LNCaP clone FGC (cell line): ENCODE results near the gene SPRY1.

Experiments used
- DNase-seq: peaks from one replicate; pipeline ENCODE4 v3.0.0-alpha.2; 2011; ENCODE audit warnings: low read depth
- H3K4me3 ChIP-seq: 2 replicates; pipeline ENCODE4 v1.5.1; 2011; ENCODE audit warnings: mild to moderate bottlenecking, low read depth, low read length, control low read depth
- TF ChIP-seq, protein P1 (sequence below): IDR thresholded peaks from 2 replicates; pipeline ENCODE4 v1.5.1; 2012; ENCODE audit warnings: mild to moderate bottlenecking; ENCODE audit not compliant: control insufficient read depth, insufficient read depth; ENCODE audit errors: extremely low read depth

SPRY1 gene

DNA sequence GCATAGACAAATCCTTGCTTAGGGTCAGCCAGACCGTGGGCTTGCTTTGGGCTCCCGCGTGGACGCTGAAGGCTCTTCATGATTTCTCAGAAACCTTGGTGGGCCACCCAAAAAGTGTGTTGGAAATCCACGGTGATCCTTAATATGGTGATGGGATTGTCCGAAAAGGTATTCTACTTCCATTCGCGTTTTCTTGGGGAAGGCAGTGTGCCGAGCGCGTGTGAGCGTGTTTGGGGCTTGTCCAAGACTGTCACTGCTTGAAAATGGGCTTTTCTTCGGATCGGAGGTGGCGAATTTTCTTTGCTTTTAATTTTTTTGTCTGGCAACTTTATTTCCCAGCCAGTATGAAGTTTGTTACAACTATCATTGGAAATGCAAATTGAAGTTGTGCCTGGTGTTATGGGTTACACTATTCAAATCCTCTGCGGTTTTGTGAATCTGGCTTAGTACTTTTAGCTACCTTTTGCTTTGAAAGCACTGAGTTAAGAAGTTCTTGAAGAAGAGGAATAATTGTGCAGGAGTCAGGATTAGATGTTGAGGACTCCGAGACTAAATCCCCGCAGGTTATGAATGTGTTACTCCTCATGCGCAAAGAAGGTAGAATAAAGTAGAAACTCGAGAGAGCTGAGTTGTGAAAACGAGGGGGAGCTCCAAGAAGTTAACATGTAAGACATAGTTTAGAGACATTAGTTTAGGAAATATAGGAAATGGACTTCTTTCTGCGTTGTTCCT lies 3.2 kb downstream of the SPRY1 start:
- DNase-seq: no peak
- TF ChIP-seq, protein P1, sequence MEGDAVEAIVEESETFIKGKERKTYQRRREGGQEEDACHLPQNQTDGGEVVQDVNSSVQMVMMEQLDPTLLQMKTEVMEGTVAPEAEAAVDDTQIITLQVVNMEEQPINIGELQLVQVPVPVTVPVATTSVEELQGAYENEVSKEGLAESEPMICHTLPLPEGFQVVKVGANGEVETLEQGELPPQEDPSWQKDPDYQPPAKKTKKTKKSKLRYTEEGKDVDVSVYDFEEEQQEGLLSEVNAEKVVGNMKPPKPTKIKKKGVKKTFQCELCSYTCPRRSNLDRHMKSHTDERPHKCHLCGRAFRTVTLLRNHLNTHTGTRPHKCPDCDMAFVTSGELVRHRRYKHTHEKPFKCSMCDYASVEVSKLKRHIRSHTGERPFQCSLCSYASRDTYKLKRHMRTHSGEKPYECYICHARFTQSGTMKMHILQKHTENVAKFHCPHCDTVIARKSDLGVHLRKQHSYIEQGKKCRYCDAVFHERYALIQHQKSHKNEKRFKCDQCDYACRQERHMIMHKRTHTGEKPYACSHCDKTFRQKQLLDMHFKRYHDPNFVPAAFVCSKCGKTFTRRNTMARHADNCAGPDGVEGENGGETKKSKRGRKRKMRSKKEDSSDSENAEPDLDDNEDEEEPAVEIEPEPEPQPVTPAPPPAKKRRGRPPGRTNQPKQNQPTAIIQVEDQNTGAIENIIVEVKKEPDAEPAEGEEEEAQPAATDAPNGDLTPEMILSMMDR: no peak
- 0 out of 2 replicates have a peak overlapping the region, but pooled peaks have one; percentile 10 for H3K4me3 ChIP-seq

DNA sequence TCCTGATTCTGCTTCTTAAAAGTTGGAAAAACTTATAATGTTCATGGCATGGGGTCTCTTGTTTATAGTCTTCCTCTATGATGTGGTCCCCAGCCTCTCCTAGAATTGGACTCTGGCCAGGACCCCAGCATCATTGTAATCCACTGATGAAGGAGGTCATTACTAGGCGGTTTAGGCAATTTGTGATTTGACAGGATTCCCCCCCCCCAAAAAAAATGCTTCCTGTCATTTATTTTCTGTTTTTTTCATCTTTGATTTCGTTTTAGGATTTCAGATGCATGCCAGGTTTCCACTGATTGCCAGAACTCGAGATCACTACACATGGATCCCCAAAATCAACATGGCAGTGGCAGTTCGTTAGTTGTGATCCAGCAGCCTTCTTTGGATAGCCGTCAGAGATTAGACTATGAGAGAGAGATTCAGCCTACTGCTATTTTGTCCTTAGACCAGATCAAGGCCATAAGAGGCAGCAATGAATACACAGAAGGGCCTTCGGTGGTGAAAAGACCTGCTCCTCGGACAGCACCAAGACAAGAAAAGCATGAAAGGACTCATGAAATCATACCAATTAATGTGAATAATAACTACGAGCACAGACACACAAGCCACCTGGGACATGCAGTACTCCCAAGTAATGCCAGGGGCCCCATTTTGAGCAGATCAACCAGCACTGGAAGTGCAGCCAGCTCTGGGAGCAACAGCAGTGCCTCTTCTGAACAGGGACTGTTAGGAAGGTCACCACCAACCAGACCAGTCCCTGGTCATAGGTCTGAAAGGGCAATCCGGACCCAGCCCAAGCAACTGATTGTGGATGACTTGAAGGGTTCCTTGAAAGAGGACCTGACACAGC lies 4.9 kb downstream of the SPRY1 start:
- TF ChIP-seq, protein P1: no peak
- no peak overlapping the region for H3K4me3 ChIP-seq

DNA sequence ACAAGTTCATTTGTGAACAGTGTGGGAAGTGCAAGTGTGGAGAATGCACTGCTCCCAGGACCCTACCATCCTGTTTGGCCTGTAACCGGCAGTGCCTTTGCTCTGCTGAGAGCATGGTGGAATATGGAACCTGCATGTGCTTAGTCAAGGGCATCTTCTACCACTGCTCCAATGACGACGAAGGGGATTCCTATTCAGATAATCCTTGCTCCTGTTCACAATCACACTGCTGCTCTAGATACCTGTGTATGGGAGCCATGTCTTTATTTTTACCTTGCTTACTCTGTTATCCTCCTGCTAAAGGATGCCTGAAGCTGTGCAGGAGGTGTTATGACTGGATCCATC lies 5.5 kb downstream of the SPRY1 start:
- no peak overlapping the region for H3K4me3 ChIP-seq
- DNase-seq: no peak
- TF ChIP-seq, protein P1: no peak

More for the DNA sequence above, 4.9 kb downstream of the SPRY1 start:
- DNase-seq: no peak

DNA sequence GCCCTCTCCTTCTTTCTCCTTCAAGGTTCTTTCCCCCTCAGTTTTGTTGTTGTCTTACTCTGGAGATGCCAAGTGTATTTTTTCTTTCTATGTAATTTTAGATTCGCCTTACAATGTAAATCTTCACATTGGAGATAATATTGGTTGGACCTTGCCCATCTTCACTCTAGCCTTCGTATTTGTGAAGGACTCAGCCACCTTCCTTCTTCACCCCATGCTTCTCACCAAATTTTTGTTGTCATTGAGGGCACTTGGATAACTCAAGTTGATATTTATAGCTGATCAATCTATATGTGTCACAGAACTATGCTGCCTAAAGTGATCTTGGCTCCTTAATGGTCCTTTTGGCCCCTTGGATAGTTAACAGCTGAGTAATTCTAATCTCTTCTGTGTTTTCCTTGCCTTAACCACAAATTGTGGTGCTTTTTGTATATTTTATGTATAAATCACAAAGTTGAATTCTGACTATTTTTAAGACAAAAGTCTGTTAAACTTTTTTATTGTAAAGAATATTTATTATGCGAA lies 6.5 kb downstream of the SPRY1 start:
- no peak overlapping the region for H3K4me3 ChIP-seq
- DNase-seq: no peak
- TF ChIP-seq, protein P1: no peak

DNA sequence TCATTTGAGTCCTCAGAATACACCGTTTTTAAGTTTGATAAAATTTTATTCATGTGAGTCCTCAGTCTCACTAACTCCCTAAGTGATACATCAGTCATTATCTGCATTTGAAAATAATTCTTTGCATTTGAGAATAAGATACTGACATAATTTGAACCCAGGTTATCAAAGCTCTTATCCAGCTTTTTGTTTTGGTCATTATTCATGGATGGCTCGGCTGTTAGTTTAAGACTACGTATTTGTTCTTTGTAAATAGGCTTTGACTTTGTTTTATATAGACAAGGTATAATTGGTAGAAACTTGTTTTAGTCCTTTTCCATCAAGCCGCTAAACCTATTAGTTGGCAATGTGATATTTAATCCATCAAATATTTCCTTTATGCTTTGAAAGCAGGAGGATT lies 7.9 kb downstream of the SPRY1 start:
- no peak overlapping the region for H3K4me3 ChIP-seq
- no peak for DNase-seq
- TF ChIP-seq, protein P1: no peak

DNA sequence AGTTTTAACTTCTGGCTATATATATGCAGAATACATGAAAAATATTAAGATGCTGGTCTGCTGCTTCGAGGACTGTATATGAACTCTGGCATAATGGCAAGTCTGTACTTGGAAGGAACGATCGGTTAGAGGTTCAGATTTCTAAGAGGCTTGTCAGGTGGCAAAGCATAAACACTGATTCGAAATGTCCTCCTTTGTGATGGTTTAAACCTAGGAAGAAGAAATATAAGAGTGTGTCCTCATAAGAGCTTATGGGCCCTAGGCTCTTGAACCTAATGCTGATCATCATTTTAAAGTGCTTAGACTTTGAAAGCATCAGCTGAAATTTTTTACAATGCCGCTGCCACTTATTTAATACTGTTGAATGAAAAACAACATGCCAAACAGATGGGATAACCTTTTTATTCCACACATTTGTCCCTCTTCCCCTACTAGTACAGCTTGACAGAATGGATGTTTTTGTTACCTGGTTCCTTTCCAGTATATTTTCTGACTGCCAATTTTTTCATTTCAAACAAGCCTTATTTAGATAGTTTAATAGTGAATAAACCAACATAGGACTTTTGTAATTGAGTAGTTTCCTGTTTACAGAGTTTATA lies 8.8 kb downstream of the SPRY1 start:
- TF ChIP-seq, protein P1: no peak
- DNase-seq: no peak
- no peak overlapping the region for H3K4me3 ChIP-seq
